Esophagus muscularis mucosa (tissue), 3 donors: ENCODE measurements around the gene KCNAB1.

Source experiments
- POLR2A ChIP-seq: fragments of 450-650 bp; IDR thresholded peaks from one replicate; pipeline ENCODE4 v1.6.1; 2017; ENCODE audit warnings: antibody characterized with exemption, moderate library complexity, mild to moderate bottlenecking, low read depth
- POLR2AphosphoS5 ChIP-seq, 2 donors: sonication (generic); formaldehyde crosslinking; IDR thresholded peaks; one replicate each; pipeline ENCODE4 v1.6.1; 2017; ENCODE audit warnings: antibody characterized with exemption in 2 of 2
- TF ChIP-seq, protein P1 (sequence below), 3 experiments: fragments of 200-600 bp in 2 of 3; fragments of 450-650 bp in 1 of 3; sonication (generic) in 2 of 3; IDR thresholded peaks; one replicate each; pipeline ENCODE4 v1.5.1; 2017 to 2019; ENCODE audit warnings: antibody characterized with exemption in 3 of 3, mild to moderate bottlenecking in 2 of 3, moderate library complexity in 1 of 3

DNA sequence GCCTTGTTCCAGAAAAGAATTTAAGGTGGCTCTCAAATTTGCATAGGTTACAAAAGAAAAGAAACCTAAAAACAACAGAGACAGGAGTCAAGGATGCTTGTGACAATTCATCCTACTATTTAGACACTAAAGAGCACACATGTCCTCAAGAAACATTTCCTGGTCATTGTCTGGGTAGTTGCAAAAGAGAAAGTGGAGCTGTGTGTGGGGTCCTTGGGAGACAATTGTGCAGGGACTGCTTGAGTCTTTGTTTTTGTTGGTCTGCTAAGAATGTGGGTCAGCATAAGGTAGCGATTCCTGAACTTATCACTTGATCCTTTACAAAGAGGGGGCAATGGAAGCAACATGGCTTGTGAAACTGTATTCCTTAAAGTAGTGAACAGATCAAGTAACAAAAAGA, 185.3 kb downstream of the KCNAB1 start:
- TF ChIP-seq, protein P1, sequence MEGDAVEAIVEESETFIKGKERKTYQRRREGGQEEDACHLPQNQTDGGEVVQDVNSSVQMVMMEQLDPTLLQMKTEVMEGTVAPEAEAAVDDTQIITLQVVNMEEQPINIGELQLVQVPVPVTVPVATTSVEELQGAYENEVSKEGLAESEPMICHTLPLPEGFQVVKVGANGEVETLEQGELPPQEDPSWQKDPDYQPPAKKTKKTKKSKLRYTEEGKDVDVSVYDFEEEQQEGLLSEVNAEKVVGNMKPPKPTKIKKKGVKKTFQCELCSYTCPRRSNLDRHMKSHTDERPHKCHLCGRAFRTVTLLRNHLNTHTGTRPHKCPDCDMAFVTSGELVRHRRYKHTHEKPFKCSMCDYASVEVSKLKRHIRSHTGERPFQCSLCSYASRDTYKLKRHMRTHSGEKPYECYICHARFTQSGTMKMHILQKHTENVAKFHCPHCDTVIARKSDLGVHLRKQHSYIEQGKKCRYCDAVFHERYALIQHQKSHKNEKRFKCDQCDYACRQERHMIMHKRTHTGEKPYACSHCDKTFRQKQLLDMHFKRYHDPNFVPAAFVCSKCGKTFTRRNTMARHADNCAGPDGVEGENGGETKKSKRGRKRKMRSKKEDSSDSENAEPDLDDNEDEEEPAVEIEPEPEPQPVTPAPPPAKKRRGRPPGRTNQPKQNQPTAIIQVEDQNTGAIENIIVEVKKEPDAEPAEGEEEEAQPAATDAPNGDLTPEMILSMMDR (IDR thresholded peaks at IDR 0.05), result no peak
- TF ChIP-seq POLR2A (no peak), POLR2AphosphoS5 (IDR thresholded peaks at IDR 0.05) (no peak)
